Adipocyte (in vitro differentiated cells): ENCODE measurements around the gene IGF1R.
"Not testable (repeated sequence)": the region's sequence is repeated elsewhere in the genome, so short reads cannot be mapped to it uniquely, and the experiment has no call there.

Experiments used
- DNase-seq: peaks from one replicate; pipeline ENCODE4 v3.0.0-alpha.2; 2015; ENCODE audit warnings: low read depth
- H3K27me3 ChIP-seq: replicated peaks from 2 replicates; pipeline ENCODE4 v1.7.0; 2013; ENCODE audit warnings: mild to moderate bottlenecking, low read length, moderate library complexity; ENCODE audit not compliant: control insufficient read depth, insufficient read depth
- H3K36me3 ChIP-seq: 2 replicates; pipeline ENCODE4 v1.7.0; 2013; ENCODE audit warnings: low read length, mild to moderate bottlenecking, moderate library complexity; ENCODE audit not compliant: control insufficient read depth, insufficient read depth, severe bottlenecking
- H3K4me1 ChIP-seq: 2 replicates; pipeline ENCODE4 v1.7.0; 2013; ENCODE audit warnings: mild to moderate bottlenecking, low read length, moderate library complexity; ENCODE audit not compliant: control insufficient read depth, insufficient read depth
- H3K4me3 ChIP-seq: 2 replicates; pipeline ENCODE4 v1.7.0; 2013; ENCODE audit warnings: mild to moderate bottlenecking, low read length, moderate library complexity
- H3K9ac ChIP-seq: 2 replicates; pipeline ENCODE4 v1.7.0; 2013; ENCODE audit warnings: mild to moderate bottlenecking, low read length, moderate library complexity
- H3K9me3 ChIP-seq: 2 replicates; pipeline ENCODE4 v1.7.0; 2013; ENCODE audit warnings: mild to moderate bottlenecking, low read length, moderate library complexity; ENCODE audit not compliant: control insufficient read depth

The IGF1R gene

DNA sequence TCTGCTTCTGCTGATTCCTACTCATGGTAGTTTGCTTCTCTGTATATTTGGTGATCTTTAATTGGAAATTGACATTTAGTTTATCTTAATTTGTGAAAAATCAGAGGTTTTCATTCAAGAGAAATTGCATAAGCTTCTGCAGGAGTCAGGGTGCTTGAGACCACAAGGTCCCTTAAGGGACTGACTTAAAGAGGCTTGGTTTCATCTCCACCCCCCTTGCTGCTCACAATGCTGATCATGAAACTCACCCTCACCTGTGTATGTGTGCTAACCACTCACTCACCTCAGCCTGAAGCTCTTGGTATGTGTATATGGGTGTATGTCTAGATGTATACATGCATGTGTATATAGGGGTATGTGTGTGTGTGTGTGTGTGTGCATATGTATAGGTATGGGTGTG is 347.8 kb downstream of the IGF1R start:
- no peak for DNase-seq
- H3K4me3 ChIP-seq, result no peak overlapping the region
- H3K36me3 ChIP-seq, result no peaks in the 10 kb centered on the region
- H3K4me1 ChIP-seq, result no peaks in the 10 kb centered on the region
- H3K27me3 ChIP-seq, result peaks cover 22% of the 10 kb centered on the region
- no peak overlapping the region for H3K9ac ChIP-seq
- peaks cover 16% of the 10 kb centered on the region for H3K9me3 ChIP-seq

DNA sequence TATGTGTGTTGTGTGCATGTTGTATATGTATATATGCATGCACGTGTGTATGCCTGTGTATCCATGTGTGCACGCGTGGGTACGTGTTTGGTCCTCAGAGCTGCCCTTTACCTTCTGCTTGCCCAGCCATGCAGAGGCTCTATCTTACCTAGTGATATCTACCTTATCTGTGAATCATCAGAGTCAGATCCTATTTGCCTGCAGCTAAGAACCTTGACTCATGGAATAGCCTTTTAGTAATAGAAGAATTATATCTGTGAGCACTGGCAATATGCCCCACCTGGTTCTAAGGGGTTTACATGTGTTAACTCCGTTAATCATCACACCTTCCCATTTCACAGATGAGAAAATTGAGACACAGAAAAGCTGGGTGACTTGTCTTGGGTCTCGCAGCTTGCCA is 348.3 kb downstream of the IGF1R start:
- no peak overlapping the region for H3K9ac ChIP-seq
- H3K4me1 ChIP-seq, result no peaks in the 10 kb centered on the region
- H3K27me3 ChIP-seq, result peaks cover 23% of the 10 kb centered on the region
- H3K4me3 ChIP-seq, result no peak overlapping the region
- DNase-seq, result no peak
- H3K36me3 ChIP-seq, result no peaks in the 10 kb centered on the region
- H3K9me3 ChIP-seq, result peaks cover 16% of the 10 kb centered on the region

DNA sequence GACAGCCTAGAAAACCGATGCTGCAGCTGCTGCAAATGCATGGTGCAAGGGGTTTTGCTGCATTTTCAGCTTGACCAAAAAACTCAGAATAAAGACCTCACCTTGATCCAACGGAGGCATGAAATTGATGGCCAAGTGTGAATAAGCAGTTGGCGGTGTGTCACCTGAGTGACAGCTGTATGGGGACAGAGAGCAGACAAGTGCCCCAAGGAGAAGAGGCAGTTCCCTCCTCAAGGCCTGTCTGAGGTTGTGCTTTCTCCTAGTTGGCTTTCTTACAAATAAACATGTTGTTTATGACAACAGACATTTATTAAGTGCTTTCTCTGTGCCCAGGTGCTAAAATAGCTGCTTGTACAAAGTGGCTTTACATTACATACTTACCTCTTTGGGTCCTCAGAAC is 349.0 kb downstream of the IGF1R start:
- peaks cover 23% of the 10 kb centered on the region for H3K27me3 ChIP-seq
- H3K4me3 ChIP-seq, result no peak overlapping the region
- H3K4me1 ChIP-seq, result no peaks in the 10 kb centered on the region
- no peak overlapping the region for H3K9ac ChIP-seq
- peaks cover 16% of the 10 kb centered on the region for H3K9me3 ChIP-seq
- H3K36me3 ChIP-seq, result no peaks in the 10 kb centered on the region
- no peak for DNase-seq

DNA sequence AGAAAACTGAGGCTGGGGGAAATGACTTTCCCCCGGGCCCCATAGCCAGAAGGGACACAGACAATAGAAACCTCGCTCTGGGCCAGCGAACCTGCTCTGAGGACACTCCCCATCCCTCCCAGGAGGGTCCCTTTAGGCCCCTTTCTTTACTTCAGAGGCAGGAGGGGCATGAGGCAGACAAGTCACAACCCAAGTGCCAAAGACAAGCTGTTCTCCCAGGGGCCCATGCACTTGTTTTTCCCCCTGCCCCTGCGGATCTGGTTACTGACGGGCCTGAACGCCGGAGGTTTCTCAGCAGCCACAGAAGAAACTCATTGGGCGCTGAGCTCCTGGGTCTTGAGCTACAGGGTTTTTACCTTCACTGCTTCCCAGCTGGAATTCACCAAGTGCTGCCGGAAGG is 349.4 kb downstream of the IGF1R start:
- Histone ChIP-seq H3K9me3 (peaks cover 16% of the 10 kb centered on the region), H3K36me3 (no peaks in the 10 kb centered on the region), H3K4me3 (no peak overlapping the region), H3K4me1 (no peaks in the 10 kb centered on the region), H3K27me3 (peaks cover 23% of the 10 kb centered on the region), H3K9ac (no peak overlapping the region)
- no peak for DNase-seq

DNA sequence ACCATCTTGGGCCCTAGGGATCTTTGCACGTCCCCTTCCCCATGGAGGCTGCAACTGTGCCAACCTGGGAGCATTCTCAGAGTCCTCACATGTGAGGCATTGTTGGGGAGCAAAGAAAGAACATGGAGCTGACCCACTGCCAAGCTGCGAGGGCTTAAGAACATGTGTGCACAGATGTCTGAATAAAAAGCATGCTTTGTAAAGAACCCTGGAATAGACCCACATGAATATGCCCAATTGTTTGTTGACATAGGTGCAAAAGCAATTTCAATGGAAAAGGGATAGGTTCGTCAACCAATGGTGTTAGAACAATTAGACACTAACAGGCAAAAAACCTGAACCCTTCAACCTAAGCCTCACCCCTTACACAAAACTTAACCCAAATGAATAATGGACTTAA is 349.9 kb downstream of the IGF1R start:
- Histone ChIP-seq H3K4me3 (no peak overlapping the region), H3K9ac (no peak overlapping the region), H3K9me3 (peaks cover 16% of the 10 kb centered on the region), H3K4me1 (no peaks in the 10 kb centered on the region), H3K27me3 (peaks cover 23% of the 10 kb centered on the region), H3K36me3 (no peaks in the 10 kb centered on the region)
- DNase-seq, result no peak

DNA sequence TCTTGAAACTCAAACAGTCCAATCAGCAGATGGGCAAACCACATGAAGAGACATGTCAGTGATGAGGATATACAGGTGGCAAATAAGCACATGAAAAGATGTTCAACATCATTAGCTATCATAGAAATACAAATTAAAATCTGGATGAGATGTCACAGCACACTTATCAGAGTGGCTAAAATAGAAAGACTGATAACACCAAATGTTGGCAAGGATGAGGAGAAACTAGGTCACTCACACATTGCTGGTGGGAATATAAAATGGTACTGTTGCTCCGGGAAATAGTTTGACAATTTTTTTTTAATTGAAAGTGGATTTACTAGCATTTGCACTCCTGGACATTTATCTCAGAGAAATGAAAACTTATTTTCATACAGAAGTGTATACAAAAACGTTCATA is 350.9 kb downstream of the IGF1R start:
- DNase-seq, result no peak
- H3K27me3 ChIP-seq, result peaks cover 23% of the 10 kb centered on the region
- no peak overlapping the region for H3K9ac ChIP-seq
- no peaks in the 10 kb centered on the region for H3K4me1 ChIP-seq
- no peaks in the 10 kb centered on the region for H3K36me3 ChIP-seq
- no peak overlapping the region for H3K4me3 ChIP-seq
- H3K9me3 ChIP-seq, result peaks cover 16% of the 10 kb centered on the region

DNA sequence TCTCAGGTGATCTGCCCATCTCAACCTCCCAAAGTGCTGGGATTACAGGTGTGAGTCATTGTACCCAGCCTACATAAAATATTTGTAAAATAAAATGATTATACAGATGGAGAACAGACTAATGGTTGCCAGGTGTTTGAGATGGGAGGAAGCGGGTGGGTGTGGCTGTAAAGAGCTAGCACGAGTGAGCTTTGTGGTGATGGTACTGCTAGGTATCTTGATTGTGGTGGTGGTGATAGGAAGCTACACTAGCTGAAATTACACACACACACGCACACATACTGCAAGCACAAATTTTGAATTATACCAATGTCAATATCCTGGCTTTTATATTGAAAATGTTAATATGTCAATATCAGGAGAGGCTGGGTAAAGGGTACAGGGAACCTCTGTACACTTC is 353.9 kb downstream of the IGF1R start:
- Histone ChIP-seq H3K4me1 (no peaks in the 10 kb centered on the region), H3K9ac (no peak overlapping the region), H3K9me3 (peaks cover 8% of the 10 kb centered on the region), H3K27me3 (peaks cover 29% of the 10 kb centered on the region), H3K4me3 (no peak overlapping the region), H3K36me3 (no peaks in the 10 kb centered on the region)
- no peak for DNase-seq

DNA sequence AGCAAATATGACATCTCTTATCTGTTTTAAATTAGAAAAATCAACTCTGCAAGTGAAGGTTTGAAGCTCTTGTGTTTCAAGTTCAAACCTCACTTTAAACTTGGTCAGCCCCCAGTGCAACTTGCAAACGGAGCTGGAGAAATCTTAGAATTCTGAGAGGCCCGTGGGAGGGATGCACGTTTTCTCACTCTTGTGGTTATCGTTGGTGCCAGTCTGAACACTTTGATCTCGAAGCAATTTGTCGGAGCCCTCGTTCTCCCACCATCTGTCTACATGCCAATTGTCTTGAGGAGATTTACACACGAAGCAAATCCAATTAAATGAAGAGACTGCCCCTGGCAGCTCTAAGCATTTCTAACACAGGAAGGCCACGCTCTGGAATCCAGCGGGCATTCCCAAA is 355.0 kb downstream of the IGF1R start:
- not testable (repeated sequence) for H3K36me3 ChIP-seq, H3K4me1 ChIP-seq, H3K9ac ChIP-seq, H3K9me3 ChIP-seq, H3K4me3 ChIP-seq, DNase-seq
- H3K27me3 ChIP-seq, result peaks cover 22% of the 10 kb centered on the region

DNA sequence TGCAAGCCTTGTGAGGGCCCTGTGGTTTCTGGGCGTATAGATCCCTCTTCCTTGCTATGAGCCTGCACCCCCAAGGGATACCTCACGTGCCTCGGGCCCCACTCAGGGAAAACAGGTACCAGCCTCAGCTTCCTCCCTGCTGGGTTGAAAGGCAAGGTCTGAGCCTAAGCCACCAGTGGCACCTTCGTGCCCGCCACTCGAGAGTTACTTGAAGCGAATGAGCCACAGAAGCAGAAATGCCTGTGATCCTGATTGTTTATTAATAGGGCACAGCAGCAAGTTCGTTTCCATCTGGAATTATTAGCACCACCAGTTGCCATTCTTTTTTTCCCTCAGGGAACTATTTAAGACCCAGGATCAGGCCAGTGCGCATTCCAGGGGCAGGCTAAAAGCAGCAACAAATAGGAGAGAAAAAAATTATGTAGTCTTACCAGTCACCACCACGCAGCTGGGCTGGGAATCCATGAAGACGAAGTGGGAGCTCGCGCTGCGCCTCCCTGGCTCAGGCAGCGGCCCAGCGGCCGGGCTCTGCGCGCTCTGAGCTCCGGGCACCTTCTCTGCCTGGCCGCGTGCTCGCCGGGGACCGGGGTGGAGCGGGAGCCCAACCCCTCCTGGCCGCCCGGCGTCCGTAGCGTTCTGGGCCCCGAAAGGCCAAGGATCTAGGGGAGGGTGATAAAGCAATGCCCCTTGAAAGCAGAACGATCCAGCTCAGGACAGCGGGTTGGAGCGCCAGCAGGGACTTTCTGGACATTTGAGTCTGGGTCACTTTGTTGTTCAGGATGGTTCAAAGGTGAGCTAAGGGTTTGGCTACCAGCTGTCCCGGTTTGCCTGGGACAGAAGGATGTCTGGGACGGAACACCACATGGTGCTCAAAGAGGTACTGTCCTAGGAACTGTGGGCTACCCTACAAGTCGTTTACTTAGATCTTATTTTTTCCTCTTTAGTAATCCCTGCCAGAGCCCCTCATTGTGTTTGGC is 356.9 kb downstream of the IGF1R start:
- not testable (repeated sequence) for H3K4me3 ChIP-seq, DNase-seq, H3K36me3 ChIP-seq, H3K4me1 ChIP-seq, H3K9me3 ChIP-seq, H3K9ac ChIP-seq
- peaks cover 20% of the 10 kb centered on the region for H3K27me3 ChIP-seq

DNA sequence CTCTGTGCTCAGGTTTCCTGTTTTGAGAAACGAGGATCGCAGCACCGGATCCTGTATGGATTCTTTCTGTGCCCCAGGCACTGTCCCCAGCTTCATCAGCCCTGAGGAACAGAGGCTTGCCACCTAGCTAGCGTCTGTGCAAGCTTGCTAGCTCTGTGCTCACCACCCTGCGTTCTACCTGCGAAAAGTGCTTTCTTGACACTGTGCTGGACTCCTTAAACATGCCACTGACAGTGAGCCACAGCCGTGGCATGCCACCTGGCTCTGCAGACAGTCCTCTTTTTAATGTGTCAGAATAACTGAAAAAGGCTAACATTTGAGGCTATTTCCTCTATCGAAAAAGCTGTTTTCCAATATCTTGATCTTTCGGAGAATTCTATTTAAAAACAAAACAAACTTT is 357.8 kb downstream of the IGF1R start:
- no peaks in the 10 kb centered on the region for H3K9me3 ChIP-seq
- DNase-seq, result no peak
- H3K36me3 ChIP-seq, result no peaks in the 10 kb centered on the region
- H3K27me3 ChIP-seq, result peaks cover 17% of the 10 kb centered on the region
- H3K9ac ChIP-seq, result no peak overlapping the region
- no peak overlapping the region for H3K4me3 ChIP-seq
- no peaks in the 10 kb centered on the region for H3K4me1 ChIP-seq

DNA sequence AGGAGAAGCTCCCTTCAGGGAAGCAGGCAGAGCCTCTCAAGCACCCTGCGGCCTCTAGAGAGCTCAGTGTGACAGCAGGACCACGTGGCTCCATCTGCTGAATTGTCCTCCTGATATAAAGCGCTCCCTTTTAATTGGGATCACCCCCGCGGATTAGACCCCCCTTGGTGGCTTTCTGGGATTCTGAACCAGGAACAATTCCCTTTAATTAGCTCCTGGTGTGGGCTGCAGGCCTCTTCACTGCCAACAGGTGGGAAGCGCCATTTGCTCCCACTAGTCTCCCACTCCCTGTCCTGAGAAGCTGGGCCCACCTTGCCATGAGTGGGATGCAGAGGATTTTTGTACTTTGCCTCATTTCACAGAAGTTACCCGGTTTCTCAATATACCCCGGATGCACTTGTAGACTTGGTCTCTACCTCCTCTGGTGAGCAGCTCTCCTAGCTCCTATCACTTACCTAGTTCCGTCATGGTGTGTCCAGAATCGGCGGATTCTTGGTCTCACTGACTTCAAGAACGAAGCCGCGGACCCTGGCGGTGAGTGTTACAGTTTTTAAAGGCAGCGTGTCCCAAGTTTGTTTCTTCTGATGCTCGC is 358.7 kb downstream of the IGF1R start:
- Histone ChIP-seq H3K9me3 (no peaks in the 10 kb centered on the region), H3K4me1 (no peaks in the 10 kb centered on the region), H3K4me3 (no peak overlapping the region), H3K9ac (no peak overlapping the region), H3K27me3 (peaks cover 16% of the 10 kb centered on the region), H3K36me3 (no peaks in the 10 kb centered on the region)
- no peak for DNase-seq
